PC-3 (cell line): ENCODE measurements around the gene ARMC7. TPM values are rescaled to one million over a fixed set of nuclear protein-coding genes. Genes with fewer than 3 reads are reported as not detected.

Source experiments
- ATAC-seq: fragments of 200-7000 bp; cut with Tn5 transposase; 2 replicates; pipeline ENCODE4 v1.9.1; 2020; ENCODE audit warnings: mild to moderate bottlenecking, moderate library complexity
- BruUV-seq: library from RNA; stranded (reverse); fragments of 400-500 nt; replicated peaks from 2 replicates; lab custom pipeline; 2021; lab: Mats Ljungman, UMichigan
- CTCF ChIA-PET: fragments of 300-600 bp; sonication (Branson Sonifier 250); formaldehyde crosslinking; loops from one replicate; lab custom pipeline; 2022; ENCODE audit warnings: antibody characterized with exemption; lab: Charles Lee
- POLR2A ChIA-PET: fragments of 300-600 bp; sonication (Branson Sonifier 250); formaldehyde crosslinking; loops from one replicate; lab custom pipeline; 2022; ENCODE audit warnings: antibody characterized with exemption; ENCODE audit not compliant: unreplicated experiment; lab: Charles Lee
- DNase-seq: peaks from one replicate; pipeline ENCODE4 v3.0.0-alpha.2; 2015
- H2AFZ ChIP-seq: fragments of 300-600 bp; sonication (generic); 2 replicates; pipeline ENCODE4 v1.6.0; 2016; ENCODE audit warnings: antibody characterized with exemption, low read length
- H3F3A ChIP-seq: fragments of 300-600 bp; sonication (generic); one replicate; pipeline ENCODE4 v1.6.0; 2017; ENCODE audit warnings: antibody characterized with exemption, low read length, control low read depth, mild to moderate bottlenecking; ENCODE audit not compliant: unreplicated experiment
- H3K27ac ChIP-seq: fragments of 300-600 bp; sonication (generic); 2 replicates; pipeline ENCODE4 v1.5.1; 2016; ENCODE audit warnings: mild to moderate bottlenecking, low read length
- H3K27me3 ChIP-seq: fragments of 300-600 bp; sonication (generic); 2 replicates; pipeline ENCODE4 v1.6.1; 2016; ENCODE audit warnings: low read length, mixed read lengths
- H3K36me3 ChIP-seq: fragments of 300-600 bp; sonication (generic); 2 replicates; pipeline ENCODE4 v1.6.1; 2016; ENCODE audit warnings: low read depth, mixed run types, low read length, mixed read lengths
- H3K4me1 ChIP-seq: fragments of 300-600 bp; sonication (generic); 2 replicates; pipeline ENCODE4 v1.5.1; 2016; ENCODE audit warnings: low read length; ENCODE audit not compliant: insufficient read depth
- H3K4me2 ChIP-seq: fragments of 300-600 bp; sonication (generic); 2 replicates; pipeline ENCODE4 v1.6.0; 2016; ENCODE audit warnings: low read length
- H3K4me3 ChIP-seq: fragments of 300-600 bp; sonication (generic); 2 replicates; pipeline ENCODE4 v1.5.1; 2016; ENCODE audit warnings: mild to moderate bottlenecking, low read length, mixed read lengths
- H3K79me2 ChIP-seq: fragments of 300-600 bp; sonication (generic); 2 replicates; pipeline ENCODE4 v1.6.1; 2017; ENCODE audit warnings: low read length, mixed read lengths
- H3K9ac ChIP-seq: fragments of 300-600 bp; sonication (generic); 2 replicates; pipeline ENCODE4 v1.6.0; 2016; ENCODE audit warnings: mild to moderate bottlenecking, low read length
- H3K9me2 ChIP-seq: fragments of 300-600 bp; sonication (generic); replicated peaks from 2 replicates; pipeline ENCODE4 v1.6.1; 2016; ENCODE audit warnings: mixed run types, low read length, mixed read lengths
- H3K9me3 ChIP-seq: fragments of 300-600 bp; sonication (generic); 2 replicates; pipeline ENCODE4 v1.6.1; 2016; ENCODE audit warnings: low read length, mixed read lengths
- H4K20me1 ChIP-seq: fragments of 300-600 bp; sonication (generic); 2 replicates; pipeline ENCODE4 v1.6.1; 2016; ENCODE audit warnings: low read length, mixed read lengths
- EZH2 ChIP-seq: fragments of 300-600 bp; sonication (generic); IDR thresholded peaks from one replicate; pipeline ENCODE4 v1.6.1; 2017; ENCODE audit warnings: antibody characterized with exemption, mild to moderate bottlenecking, low read length; ENCODE audit not compliant: unreplicated experiment
- EZH2phosphoT487 ChIP-seq: fragments of 300-600 bp; sonication (generic); IDR thresholded peaks from 2 replicates; pipeline ENCODE4 v1.6.1; 2018; ENCODE audit warnings: mild to moderate bottlenecking, antibody characterized with exemption, low read length, borderline replicate concordance
- intact Hi-C: fragments of 100-400 bp; cut with micrococcal nuclease; formaldehyde crosslinking; loops from 2 replicates; pipeline ENCODE4 v1.9.0; 2023
- total RNA-seq: library from RNA; depleted of rRNA; stranded (reverse); fragments of >200 nt; gene quantifications from 2 replicates; pipeline ENCODE4 v1.2.3, GENCODE V29; 2014
- TF ChIP-seq, protein P1 (sequence below): fragments of 300-600 bp; sonication (generic); conservative IDR thresholded peaks from 2 replicates; pipeline ENCODE4 v1.5.1; 2017; ENCODE audit warnings: antibody characterized with exemption, low read depth, mild to moderate bottlenecking, low read length

ARMC7 gene
- total RNA-seq, 1 experiment from 2014 or later, result 17.0 TPM

DNA sequence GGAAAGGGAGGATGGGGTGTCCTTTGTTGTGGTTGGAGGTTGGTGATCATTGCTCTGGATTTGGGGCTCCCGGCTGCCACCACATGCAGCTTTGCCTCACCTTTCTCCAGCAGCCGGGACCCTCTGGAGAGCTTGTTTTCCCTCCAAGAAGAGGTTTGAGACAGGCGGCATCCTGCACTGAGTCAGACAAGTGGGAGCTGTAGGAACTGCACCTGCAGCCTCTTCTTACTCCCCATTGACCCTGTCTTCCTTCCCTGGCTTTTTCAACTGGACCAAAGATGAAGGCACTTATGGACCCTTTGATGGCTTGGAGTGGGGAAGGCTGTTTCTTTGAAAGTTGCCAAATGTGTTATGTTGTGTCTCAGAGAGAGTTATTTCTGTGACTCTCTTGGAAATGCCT is 46.1 kb upstream of the ARMC7 start:
- intact Hi-C loops, result no loop called here
- H4K20me1 ChIP-seq, result no peaks in the 10 kb centered on the region
- ChIA-PET CTCF (interaction anchor here (0.5 to 0.6 kb wide), 3 partner anchors 13 to 139 kb away, joined by 4 to 8 read pairs (median 7); no protein-coding TSS in a partner anchor), POLR2A (interaction anchor here (0.6 to 0.7 kb wide), 2 partner anchors 46 to 100 kb away, joined by 3 read pairs; partner anchors contain the start of gene ARMC7)
- H3K36me3 ChIP-seq, result peaks cover 34% of the 10 kb centered on the region; the same call in 1 of the 2 replicates
- no peaks in the 10 kb centered on the region for H3K9me3 ChIP-seq
- H3K4me2 ChIP-seq, result no peak overlapping the region
- DNase-seq (no peak), ATAC-seq (no peak)
- TF ChIP-seq EZH2phosphoT487 (no peak), EZH2 (no peak)
- TF ChIP-seq, protein P1, sequence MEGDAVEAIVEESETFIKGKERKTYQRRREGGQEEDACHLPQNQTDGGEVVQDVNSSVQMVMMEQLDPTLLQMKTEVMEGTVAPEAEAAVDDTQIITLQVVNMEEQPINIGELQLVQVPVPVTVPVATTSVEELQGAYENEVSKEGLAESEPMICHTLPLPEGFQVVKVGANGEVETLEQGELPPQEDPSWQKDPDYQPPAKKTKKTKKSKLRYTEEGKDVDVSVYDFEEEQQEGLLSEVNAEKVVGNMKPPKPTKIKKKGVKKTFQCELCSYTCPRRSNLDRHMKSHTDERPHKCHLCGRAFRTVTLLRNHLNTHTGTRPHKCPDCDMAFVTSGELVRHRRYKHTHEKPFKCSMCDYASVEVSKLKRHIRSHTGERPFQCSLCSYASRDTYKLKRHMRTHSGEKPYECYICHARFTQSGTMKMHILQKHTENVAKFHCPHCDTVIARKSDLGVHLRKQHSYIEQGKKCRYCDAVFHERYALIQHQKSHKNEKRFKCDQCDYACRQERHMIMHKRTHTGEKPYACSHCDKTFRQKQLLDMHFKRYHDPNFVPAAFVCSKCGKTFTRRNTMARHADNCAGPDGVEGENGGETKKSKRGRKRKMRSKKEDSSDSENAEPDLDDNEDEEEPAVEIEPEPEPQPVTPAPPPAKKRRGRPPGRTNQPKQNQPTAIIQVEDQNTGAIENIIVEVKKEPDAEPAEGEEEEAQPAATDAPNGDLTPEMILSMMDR, result no peak
- no peaks in the 10 kb centered on the region for H3K27me3 ChIP-seq
- H2AFZ ChIP-seq, result no peak overlapping the region
- H3K27ac ChIP-seq, result no peak overlapping the region
- H3K4me3 ChIP-seq, result no peak overlapping the region
- H3K4me1 ChIP-seq, result no peaks in the 10 kb centered on the region
- H3K79me2 ChIP-seq, result no peaks in the 10 kb centered on the region
- H3K9me2 ChIP-seq, result no peaks in the 10 kb centered on the region
- no peaks in the 10 kb centered on the region for H3F3A ChIP-seq
- H3K9ac ChIP-seq, result no peak overlapping the region
- BruUV-seq, result no TSS peak

GRCh38 chr17:75064040-75064439 is 45.7 kb upstream of the ARMC7 start:
- Histone ChIP-seq H3K9me2 (no peaks in the 10 kb centered on the region), H3K4me1 (no peaks in the 10 kb centered on the region), H3K27ac (no peak overlapping the region), H3K9ac (no peak overlapping the region), H3K4me2 (no peak overlapping the region), H2AFZ (no peak overlapping the region), H4K20me1 (no peaks in the 10 kb centered on the region), H3K27me3 (no peaks in the 10 kb centered on the region), H3F3A (no peaks in the 10 kb centered on the region), H3K79me2 (no peaks in the 10 kb centered on the region), H3K36me3 (peaks cover 34% of the 10 kb centered on the region; the same call in 1 of the 2 replicates), H3K4me3 (no peak overlapping the region), H3K9me3 (no peaks in the 10 kb centered on the region)
- DNase-seq, result no peak
- ChIA-PET CTCF (interaction anchor here (0.5 to 0.6 kb wide), 2 partner anchors 50 to 138 kb away, joined by 4 to 8 read pairs; no protein-coding TSS in a partner anchor), POLR2A (interaction anchor here (0.7 kb wide), 1 partner anchor 46 kb away, joined by 3 read pairs; the partner anchor contains the start of gene ARMC7)
- no peak for ATAC-seq
- TF ChIP-seq EZH2phosphoT487, result no peak
- TF ChIP-seq EZH2, result no peak
- TF ChIP-seq, protein P1, result no peak
- intact Hi-C loops, result no loop called here
- TSS peak; percentile 19 for BruUV-seq

DNA sequence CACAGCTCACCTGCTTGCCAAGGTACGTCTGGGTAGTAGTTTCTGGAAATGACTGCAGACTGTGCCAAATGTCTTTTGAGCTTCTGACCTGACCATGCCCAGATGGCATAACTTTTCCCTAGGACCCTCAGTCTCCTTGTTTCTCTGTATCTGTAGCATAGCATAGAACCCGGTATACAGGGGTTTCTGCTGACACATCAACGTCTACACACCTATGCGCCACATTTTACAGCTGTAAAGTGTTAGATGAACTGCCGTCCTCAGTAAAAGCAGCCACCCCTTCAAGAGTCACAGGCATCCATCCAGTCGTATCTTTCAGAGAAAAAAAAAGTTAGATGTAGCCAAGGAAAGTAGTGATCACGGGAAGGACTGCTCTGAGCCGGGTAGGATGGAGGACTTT is 45.3 kb upstream of the ARMC7 start:
- no peak overlapping the region for H3K4me2 ChIP-seq
- ATAC-seq (no peak), DNase-seq (no peak)
- H3K4me3 ChIP-seq, result no peak overlapping the region
- H3K9ac ChIP-seq, result no peak overlapping the region
- no peaks in the 10 kb centered on the region for H3K4me1 ChIP-seq
- no peaks in the 10 kb centered on the region for H3K27me3 ChIP-seq
- no peaks in the 10 kb centered on the region for H3K9me2 ChIP-seq
- H3K79me2 ChIP-seq, result no peaks in the 10 kb centered on the region
- H3F3A ChIP-seq, result no peaks in the 10 kb centered on the region
- TF ChIP-seq EZH2phosphoT487 (no peak), EZH2 (no peak)
- TF ChIP-seq, protein P1, result no peak
- H3K9me3 ChIP-seq, result no peaks in the 10 kb centered on the region
- BruUV-seq, result no TSS peak
- ChIA-PET CTCF (no interaction called here), POLR2A (interaction anchor here (0.7 kb wide), 1 partner anchor 63 kb away, joined by 3 read pairs; no protein-coding TSS in a partner anchor)
- H3K36me3 ChIP-seq, result peaks cover 34% of the 10 kb centered on the region; the same call in 1 of the 2 replicates
- no peaks in the 10 kb centered on the region for H4K20me1 ChIP-seq
- intact Hi-C loops, result no loop called here
- H2AFZ ChIP-seq, result no peak overlapping the region
- no peak overlapping the region for H3K27ac ChIP-seq
